HG03457 (cell line): ENCODE results near the gene EEF1AKMT3.

Experiments
- ATAC-seq: cut with Tn5 transposase; IDR thresholded peaks from one replicate; pipeline ENCODE4 v1.9.1; 2021; ENCODE audit warnings: moderate number of reproducible peaks; ENCODE audit not compliant: unreplicated experiment

The EEF1AKMT3 gene

GRCh38 chr12:57734591-57734990 lies 37.8 kb upstream of the EEF1AKMT3 start:
- no peak for ATAC-seq

GRCh38 chr12:57735198-57735855 lies 37.1 kb upstream of the EEF1AKMT3 start:
- ATAC-seq = no peak

- no peak for ATAC-seq
Observed at GRCh38 chr12:57735952-57736740, 36.3 kb upstream of the EEF1AKMT3 start.

- ATAC-seq = no peak
Observed at GRCh38 chr12:57736741-57737466, 35.5 kb upstream of the EEF1AKMT3 start.

DNA sequence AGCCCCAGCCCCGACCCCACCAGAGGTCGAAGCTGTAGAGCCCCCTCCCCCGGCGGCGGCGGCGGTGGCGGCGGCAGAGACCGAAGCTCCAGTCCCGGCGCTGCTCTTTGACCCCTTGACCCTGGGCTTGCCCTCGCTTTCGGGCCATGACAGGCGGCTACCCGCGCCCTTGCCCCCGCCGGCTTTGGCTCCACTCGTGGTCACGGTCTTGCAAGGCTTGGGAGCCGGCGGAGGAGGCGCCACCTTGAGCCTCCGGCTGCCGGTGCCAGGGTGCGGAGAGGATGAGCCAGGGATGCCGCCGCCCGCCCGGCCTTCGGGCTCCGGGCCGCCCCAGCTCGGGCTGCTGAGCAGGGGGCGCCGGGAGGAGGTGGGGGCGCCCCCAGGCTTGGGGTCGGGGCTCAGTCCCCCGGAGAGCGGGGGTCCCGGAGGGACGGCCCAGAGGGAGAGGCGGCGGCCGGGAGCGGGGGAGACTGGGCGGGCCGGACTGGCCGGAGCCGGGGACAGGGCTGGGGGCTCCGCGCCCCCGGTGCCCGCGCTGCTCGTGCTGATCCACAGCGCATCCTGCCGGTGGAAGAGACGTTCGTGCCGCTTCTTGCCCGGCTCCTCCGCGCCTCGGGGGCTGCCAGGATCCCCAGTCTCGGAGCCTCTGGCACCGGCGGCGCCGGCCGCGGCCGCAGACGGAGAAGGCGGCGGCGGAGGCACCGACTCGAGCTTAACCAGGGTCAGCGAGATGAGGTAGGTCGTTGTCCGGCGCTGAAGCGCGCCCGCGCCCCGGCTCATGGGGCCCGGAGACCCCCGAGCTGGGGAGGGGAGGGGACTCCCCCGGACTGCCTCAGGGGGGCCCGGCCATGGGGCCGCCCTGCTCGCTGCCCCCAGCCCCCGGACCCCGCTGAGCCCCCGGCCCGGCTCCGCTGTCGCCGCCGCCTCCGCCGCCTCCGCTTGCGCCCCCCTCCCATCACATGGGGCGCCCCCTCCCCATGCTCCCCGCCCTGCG lies 34.6 kb upstream of the EEF1AKMT3 start:
- ATAC-seq = no peak

GRCh38 chr12:57738661-57739237 lies 33.7 kb upstream of the EEF1AKMT3 start, which contains the start of gene AGAP2:
AGAP2 (minus strand) TSS chr12:57738742; CDS start chr12:57738246, 496 bp downstream.
- no peak for ATAC-seq

- no peak for ATAC-seq
Observed at GRCh38 chr12:57739387-57739786, 33.0 kb upstream of the EEF1AKMT3 start.

DNA sequence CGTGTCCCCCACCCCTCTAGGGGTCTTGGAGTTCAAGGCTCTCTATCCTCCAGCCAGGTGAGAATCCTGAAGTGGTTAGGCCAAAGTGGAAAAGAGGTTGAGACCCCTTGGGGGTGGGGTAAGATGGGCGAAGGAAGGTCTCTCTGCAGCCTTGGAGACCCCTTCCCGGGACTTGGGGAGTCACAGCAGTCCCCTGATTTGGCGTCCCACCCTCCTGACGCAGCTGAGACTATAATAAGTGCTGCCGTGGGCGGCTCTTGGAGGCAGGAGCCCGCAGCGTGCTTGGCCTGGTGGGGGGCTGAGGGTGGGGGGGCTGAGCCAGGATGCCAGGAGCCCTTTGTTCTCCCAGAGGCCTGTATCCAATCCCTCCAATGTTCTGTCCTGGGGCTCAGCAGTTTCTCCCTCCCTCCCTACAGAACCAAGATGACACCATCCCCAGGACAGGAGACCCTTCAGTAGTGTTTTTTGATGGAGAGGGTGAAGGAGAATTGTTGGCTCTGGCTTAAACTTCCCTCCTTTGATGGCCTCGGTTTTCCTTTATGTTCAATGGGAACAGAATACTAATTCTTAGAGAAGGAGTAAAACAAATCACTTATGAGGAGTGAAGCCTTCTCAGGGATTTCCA lies 32.4 kb upstream of the EEF1AKMT3 start:
- ATAC-seq = no peak

DNA sequence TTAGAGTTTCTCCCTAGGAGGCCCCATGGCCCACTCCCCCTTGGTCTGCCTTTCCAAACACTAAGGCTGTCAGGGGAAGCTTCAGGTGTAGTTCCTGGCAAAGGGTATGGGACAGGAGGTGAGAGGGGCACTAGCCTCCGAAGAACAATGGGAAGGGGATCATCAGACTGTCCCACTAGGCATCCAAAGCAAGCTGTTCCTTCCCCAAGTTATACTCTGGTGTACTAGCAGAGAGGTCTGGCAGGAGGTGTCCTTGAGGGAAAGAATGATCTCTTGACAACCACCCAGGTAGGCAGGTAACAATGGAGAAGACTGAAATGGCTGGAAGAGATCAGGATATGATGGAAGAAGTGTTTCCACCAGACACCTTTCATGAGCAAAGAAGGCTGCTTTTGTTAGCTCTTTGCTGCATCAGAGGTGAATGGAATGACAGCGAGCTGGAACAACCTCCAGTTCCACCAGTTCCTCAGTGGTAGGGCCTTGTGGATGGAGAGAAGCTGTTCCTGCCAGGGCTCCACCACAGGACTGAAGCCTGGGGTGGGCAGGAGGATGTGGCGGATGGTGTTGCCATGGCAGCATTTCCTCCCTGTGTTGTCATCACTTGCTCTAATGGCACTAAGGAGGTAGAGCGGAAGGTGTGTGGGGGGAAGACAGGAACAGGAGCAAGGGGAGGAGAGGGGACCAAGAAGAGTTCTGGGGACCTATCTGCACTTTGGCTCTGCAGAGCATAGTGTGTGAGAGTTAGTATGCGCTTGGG lies 31.6 kb upstream of the EEF1AKMT3 start:
- ATAC-seq = peak; percentile 41

DNA sequence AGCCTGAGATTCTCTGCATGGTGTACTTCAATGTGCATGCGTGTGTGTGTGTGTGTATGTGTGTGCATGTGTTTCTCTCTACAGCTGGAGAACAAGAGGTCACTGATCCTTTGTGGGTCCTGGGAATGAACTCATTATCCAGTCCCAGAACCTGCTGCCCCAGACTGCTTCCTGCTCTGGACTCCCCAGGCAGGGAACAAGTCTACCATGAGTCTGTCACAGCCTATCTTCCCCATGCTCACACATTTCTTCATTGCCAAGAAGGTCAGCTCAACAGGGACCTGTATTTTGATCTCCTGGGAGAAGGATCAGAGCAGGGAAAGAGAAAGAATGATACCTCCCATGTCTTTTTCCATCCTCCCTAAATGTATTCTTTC lies 31.0 kb upstream of the EEF1AKMT3 start:
- no peak for ATAC-seq

- ATAC-seq = peak; percentile 51
Observed at GRCh38 chr12:57741844-57742738, 30.3 kb upstream of the EEF1AKMT3 start.

DNA sequence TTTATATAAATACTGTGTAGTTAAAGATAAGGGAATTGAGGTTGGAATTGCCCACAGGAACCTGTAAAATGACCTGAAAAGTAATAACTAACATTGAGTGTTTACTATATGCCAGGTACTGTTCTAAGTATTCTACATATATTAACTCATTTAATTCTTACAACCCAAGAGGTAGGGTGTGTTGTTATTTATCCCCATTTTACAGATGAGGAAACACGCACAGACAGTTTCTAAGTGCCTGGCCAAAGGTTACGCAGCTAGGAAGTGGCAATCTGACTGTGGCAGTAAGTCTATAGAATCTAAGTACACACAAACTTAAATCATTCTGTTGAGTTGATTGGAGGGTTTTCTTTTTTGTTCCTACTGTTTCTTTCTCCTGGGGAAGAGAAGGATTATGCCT lies 28.6 kb upstream of the EEF1AKMT3 start:
- ATAC-seq = no peak

GRCh38 chr12:57744194-57744776 lies 28.1 kb upstream of the EEF1AKMT3 start:
- ATAC-seq = peak; percentile 32

GRCh38 chr12:57744777-57745484 lies 27.5 kb upstream of the EEF1AKMT3 start, which contains the start of gene TSPAN31:
TSPAN31 (plus strand) TSS chr12:57745039; CDS start chr12:57745155, 116 bp downstream.
- peak; percentile 66 for ATAC-seq

GRCh38 chr12:57745485-57745881 lies 26.9 kb upstream of the EEF1AKMT3 start:
- no peak for ATAC-seq

DNA sequence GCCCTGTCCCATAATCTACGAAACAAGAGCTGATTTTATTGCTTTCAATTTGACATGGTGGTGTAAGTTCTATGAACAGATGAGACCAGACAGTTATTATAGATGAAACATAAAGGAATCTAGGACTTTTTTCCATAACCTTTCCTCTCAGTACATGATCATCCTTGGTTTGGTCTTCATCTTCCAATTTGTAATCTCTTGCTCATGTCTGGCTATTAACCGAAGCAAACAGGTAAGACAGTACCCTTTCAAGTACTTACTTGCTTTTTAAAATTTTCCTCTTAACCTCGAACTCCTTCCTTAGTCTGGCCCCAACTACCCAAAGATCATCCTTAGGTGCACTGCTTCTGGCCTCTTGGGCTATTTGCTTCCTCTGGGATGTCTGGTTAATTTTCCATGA lies 26.4 kb upstream of the EEF1AKMT3 start:
- ATAC-seq = no peak

DNA sequence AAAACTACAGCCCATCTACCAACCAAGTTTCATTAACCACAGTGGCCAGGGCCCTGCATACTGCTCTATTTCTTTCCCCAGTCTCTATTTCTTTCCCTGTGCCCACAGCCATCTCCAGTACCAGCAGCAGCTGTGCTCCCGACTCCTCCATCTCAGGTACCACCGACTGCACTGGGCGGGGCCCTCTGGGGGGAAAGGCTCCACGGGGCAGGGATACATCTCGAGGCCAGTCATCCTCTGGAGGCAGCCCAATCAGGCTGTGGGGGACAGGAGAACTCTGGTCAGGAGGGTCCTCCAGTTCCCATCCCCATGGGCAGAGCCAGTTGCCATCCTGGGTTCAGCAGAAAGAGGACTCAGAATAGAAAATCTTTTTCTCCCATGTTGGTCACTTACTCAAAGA lies 23.4 kb upstream of the EEF1AKMT3 start:
- ATAC-seq = no peak
